Measurements from ENCODE around the gene USP35. TPM values are rescaled to one million over a fixed set of nuclear protein-coding genes. Genes with fewer than 3 reads are reported as not detected.

USP35 gene
- total RNA-seq, 2 experiments from 2014 or later: 9.2 to 9.8 TPM

DNA sequence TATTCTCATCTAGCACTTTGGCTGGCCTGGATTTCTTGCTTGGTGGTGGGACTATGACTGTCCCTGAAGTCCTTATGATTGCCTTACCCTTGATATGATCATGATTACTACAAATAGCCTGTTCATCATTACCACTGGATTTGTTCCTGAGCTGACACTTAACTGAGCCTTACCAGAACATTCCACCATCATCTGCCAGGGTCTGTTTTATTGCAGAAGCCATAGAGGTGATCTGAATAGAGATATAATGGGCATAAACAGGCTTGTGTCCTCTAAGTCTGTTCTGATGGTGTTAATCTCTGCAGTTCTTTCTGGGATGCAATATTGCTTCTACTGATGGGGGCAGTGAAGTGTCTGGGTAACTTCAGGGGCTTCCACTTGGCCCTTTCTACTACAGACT lies 36.9 kb upstream of the USP35 start:
- intact Hi-C loops (cut with DNase I, micrococcal nuclease): no loop called here
- peaks cover 2% of the 10 kb centered on the region for H3K36me3 Mint-ChIP-seq (ENCODE audit: low read depth)
- CTCF ChIA-PET: no interaction called here
- DNase-seq: no peak
- H3K4me1 Mint-ChIP-seq: no peaks in the 10 kb centered on the region
- no peak overlapping the region for H3K27ac Mint-ChIP-seq
- H3K4me3 Mint-ChIP-seq: no peak overlapping the region
- no peaks in the 10 kb centered on the region for H3K27me3 Mint-ChIP-seq
- ATAC-seq: no peak
- H3K9me3 Mint-ChIP-seq (ENCODE audit: low read depth): no peaks in the 10 kb centered on the region
- POLR2A ChIA-PET: no interaction called here

GRCh38 chr11:78156127-78156844 lies 32.4 kb upstream of the USP35 start:
- POLR2A ChIA-PET: no interaction called here
- ATAC-seq: no peak
- DNase-seq: no peak
- CTCF ChIA-PET: no interaction called here
- no peak overlapping the region for H3K4me3 Mint-ChIP-seq
- no peak overlapping the region for H3K27ac Mint-ChIP-seq
- H3K27me3 Mint-ChIP-seq: no peaks in the 10 kb centered on the region
- intact Hi-C loops (cut with DNase I, micrococcal nuclease): no loop called here
- H3K9me3 Mint-ChIP-seq (ENCODE audit: low read depth): no peaks in the 10 kb centered on the region
- no peaks in the 10 kb centered on the region for H3K4me1 Mint-ChIP-seq
- no peaks in the 10 kb centered on the region for H3K36me3 Mint-ChIP-seq (ENCODE audit: low read depth)

- Mint-ChIP-seq H3K27me3 (no peaks in the 10 kb centered on the region), H3K27ac (no peak overlapping the region), H3K4me3 (no peak overlapping the region), H3K9me3 (ENCODE audit: low read depth) (no peaks in the 10 kb centered on the region), H3K36me3 (ENCODE audit: low read depth) (no peaks in the 10 kb centered on the region), H3K4me1 (no peaks in the 10 kb centered on the region)
- CTCF ChIA-PET: interaction anchor here (0.8 kb wide), 1 partner anchor 11 kb away, joined by 4 read pairs; no protein-coding TSS in a partner anchor
- ATAC-seq: no peak
- no peak for DNase-seq
- POLR2A ChIA-PET: interaction anchor here (0.7 kb wide), 1 partner anchor 60 kb away, joined by 3 read pairs; no protein-coding TSS in a partner anchor
- intact Hi-C loops (cut with DNase I, micrococcal nuclease): no loop called here
Observed at GRCh38 chr11:78158987-78159652, 29.6 kb upstream of the USP35 start.

- intact Hi-C loops (cut with DNase I, micrococcal nuclease): no loop called here
- Mint-ChIP-seq H3K36me3 (ENCODE audit: low read depth) (no peaks in the 10 kb centered on the region), H3K27me3 (no peaks in the 10 kb centered on the region), H3K27ac (no peak overlapping the region), H3K4me1 (no peaks in the 10 kb centered on the region), H3K9me3 (ENCODE audit: low read depth) (no peaks in the 10 kb centered on the region), H3K4me3 (no peak overlapping the region)
- CTCF ChIA-PET: interaction anchor here (0.6 to 1.1 kb wide), 4 partner anchors 11 to 406 kb away, joined by 3 to 6 read pairs (median 3); no protein-coding TSS in a partner anchor
- POLR2A ChIA-PET: no interaction called here
- no peak for ATAC-seq
- no peak for DNase-seq
Observed at GRCh38 chr11:78160557-78160956, 28.2 kb upstream of the USP35 start.

DNA sequence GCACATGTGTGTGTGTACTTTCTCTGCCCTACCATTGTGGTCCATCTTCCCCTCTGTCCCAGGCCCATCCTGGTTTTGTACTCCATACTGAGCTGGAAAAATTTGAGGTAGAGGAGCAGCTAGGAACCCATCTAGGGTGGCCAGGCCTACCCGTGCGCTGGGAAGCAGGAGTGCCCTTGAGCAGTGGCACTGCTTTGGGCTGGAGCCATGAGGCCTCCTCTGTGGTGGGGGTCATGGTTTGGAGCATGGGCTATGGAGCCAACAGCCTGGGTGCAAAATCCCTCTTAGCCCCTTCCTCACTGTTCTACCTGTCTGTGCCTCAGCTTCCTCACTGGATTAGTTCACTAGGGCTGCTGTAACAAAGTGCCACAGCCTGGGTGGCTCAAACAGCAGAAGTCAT lies 27.4 kb upstream of the USP35 start:
- POLR2A ChIA-PET: no interaction called here
- Mint-ChIP-seq H3K9me3 (ENCODE audit: low read depth) (no peaks in the 10 kb centered on the region), H3K4me1 (no peaks in the 10 kb centered on the region), H3K36me3 (ENCODE audit: low read depth) (no peaks in the 10 kb centered on the region), H3K4me3 (no peak overlapping the region), H3K27me3 (no peaks in the 10 kb centered on the region), H3K27ac (no peak overlapping the region)
- CTCF ChIA-PET: interaction anchor here (0.6 to 1.1 kb wide), 5 partner anchors 12 to 405 kb away, joined by 3 to 6 read pairs (median 3); no protein-coding TSS in a partner anchor
- intact Hi-C loops (cut with DNase I, micrococcal nuclease): no loop called here
- ATAC-seq (no peak), DNase-seq (no peak)

DNA sequence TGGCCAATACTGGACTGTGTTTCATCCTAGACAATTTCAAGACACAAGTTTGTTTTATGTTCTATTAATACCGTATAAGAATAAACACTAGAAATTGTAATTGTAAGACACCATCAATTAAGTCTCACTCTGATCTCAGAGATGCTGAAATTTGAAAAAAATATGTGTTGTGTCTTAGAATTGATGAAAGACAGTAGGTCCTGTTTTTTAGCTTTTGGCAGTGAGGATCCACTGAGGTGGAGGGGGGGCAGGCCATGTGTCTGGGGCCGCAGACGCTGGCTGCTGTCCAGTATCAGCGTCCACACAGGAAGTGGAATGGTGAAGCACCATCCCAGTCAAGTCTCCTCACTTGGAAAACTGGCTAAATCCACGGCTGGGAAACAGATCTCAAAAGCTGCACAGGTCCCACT lies 26.8 kb upstream of the USP35 start:
- Mint-ChIP-seq H3K4me3 (no peak overlapping the region), H3K9me3 (ENCODE audit: low read depth) (no peaks in the 10 kb centered on the region), H3K27me3 (no peaks in the 10 kb centered on the region), H3K27ac (no peak overlapping the region), H3K4me1 (no peaks in the 10 kb centered on the region), H3K36me3 (ENCODE audit: low read depth) (no peaks in the 10 kb centered on the region)
- ATAC-seq (no peak), DNase-seq (no peak)
- CTCF ChIA-PET: interaction anchor here (0.6 to 1.1 kb wide), 2 partner anchors 91 to 112 kb away, joined by 3 read pairs; no protein-coding TSS in a partner anchor
- POLR2A ChIA-PET: no interaction called here
- intact Hi-C loops (cut with DNase I, micrococcal nuclease): no loop called here

- H3K27me3 Mint-ChIP-seq: no peaks in the 10 kb centered on the region
- no peak for ATAC-seq
- ChIA-PET CTCF (no interaction called here), POLR2A (no interaction called here)
- no peak overlapping the region for H3K4me3 Mint-ChIP-seq
- H3K36me3 Mint-ChIP-seq (ENCODE audit: low read depth): no peaks in the 10 kb centered on the region
- H3K9me3 Mint-ChIP-seq (ENCODE audit: low read depth): no peaks in the 10 kb centered on the region
- no peaks in the 10 kb centered on the region for H3K4me1 Mint-ChIP-seq
- intact Hi-C loops (cut with DNase I, micrococcal nuclease): no loop called here
- DNase-seq: no peak
- H3K27ac Mint-ChIP-seq: no peak overlapping the region
Observed at GRCh38 chr11:78163828-78164227, 24.9 kb upstream of the USP35 start.

GRCh38 chr11:78164471-78164870 lies 24.2 kb upstream of the USP35 start:
- ChIA-PET POLR2A (no interaction called here), CTCF (interaction anchor here (0.8 kb wide), 1 partner anchor 12 kb away, joined by 3 read pairs; no protein-coding TSS in a partner anchor)
- Mint-ChIP-seq H3K27ac (no peak overlapping the region), H3K4me3 (no peak overlapping the region), H3K27me3 (no peaks in the 10 kb centered on the region), H3K36me3 (ENCODE audit: low read depth) (no peaks in the 10 kb centered on the region), H3K9me3 (ENCODE audit: low read depth) (no peaks in the 10 kb centered on the region), H3K4me1 (no peaks in the 10 kb centered on the region)
- ATAC-seq (no peak), DNase-seq (no peak)
- intact Hi-C loops (cut with DNase I, micrococcal nuclease): no loop called here

- intact Hi-C loops (cut with DNase I, micrococcal nuclease): no loop called here
- no peak for DNase-seq
- ChIA-PET CTCF (interaction anchor here (0.7 kb wide), 1 partner anchor 12 kb away, joined by 3 read pairs; no protein-coding TSS in a partner anchor), POLR2A (no interaction called here)
- ATAC-seq: no peak
- Mint-ChIP-seq H3K4me3 (no peak overlapping the region), H3K36me3 (ENCODE audit: low read depth) (no peaks in the 10 kb centered on the region), H3K27ac (no peak overlapping the region), H3K9me3 (ENCODE audit: low read depth) (no peaks in the 10 kb centered on the region), H3K27me3 (no peaks in the 10 kb centered on the region), H3K4me1 (no peaks in the 10 kb centered on the region)
Observed at GRCh38 chr11:78166855-78167469, 21.8 kb upstream of the USP35 start.

DNA sequence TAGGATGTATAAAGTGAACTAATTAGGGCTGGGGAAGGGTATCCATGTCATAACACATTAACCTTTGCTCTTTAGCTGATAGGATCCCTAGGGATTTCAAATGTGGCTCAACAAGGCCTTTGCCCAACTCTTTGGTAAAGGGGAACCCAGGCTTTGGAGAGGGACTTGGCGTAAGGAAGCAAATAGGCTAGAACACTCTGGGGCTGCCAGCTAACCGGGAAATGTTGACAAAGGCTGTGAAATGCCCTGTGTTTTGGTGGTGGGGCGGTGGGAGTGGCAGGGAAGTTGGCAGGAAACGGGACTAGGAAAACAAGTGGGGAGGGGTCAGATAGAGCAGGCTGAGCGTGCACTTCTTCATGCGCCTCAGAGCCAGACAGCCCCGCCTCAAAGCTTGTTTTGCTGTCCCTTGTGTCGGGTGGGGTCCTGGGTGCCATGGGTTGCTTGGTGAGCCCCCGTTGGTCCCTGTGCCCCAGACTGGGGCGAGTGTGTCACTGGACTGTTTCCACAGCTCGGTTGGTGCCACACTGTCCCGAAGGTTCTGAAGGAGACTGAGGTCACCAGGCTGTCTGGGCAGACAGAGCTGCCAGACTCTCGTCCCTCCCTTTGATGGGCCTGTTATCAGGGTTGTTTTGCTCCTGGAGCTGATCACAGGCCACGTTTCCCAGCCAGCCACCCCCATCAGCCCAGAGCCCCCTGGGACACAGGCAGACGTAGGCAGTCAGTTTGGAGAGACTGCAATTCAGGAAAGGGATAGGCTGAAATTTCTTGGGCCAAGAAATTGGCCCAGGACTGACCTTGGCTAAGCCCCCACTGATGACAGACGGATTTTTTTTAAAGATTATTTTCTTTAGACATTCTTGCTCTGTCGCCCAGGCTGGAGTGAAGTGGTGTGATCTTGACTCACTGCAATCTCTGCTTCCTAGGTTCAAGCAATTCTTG lies 19.9 kb upstream of the USP35 start:
- intact Hi-C loops (cut with DNase I, micrococcal nuclease): no loop called here
- no peaks in the 10 kb centered on the region for H3K9me3 Mint-ChIP-seq (ENCODE audit: low read depth)
- no peaks in the 10 kb centered on the region for H3K27me3 Mint-ChIP-seq
- no peak for ATAC-seq
- H3K36me3 Mint-ChIP-seq (ENCODE audit: low read depth): peaks cover 9% of the 10 kb centered on the region
- H3K4me1 Mint-ChIP-seq: no peaks in the 10 kb centered on the region
- peak overlapping the region; percentile 14 for H3K27ac Mint-ChIP-seq
- no peak overlapping the region for H3K4me3 Mint-ChIP-seq
- CTCF ChIA-PET: interaction anchor here (0.5 kb wide), 1 partner anchor 187 kb away, joined by 3 read pairs; no protein-coding TSS in a partner anchor
- POLR2A ChIA-PET: no interaction called here
- DNase-seq: no peak

DNA sequence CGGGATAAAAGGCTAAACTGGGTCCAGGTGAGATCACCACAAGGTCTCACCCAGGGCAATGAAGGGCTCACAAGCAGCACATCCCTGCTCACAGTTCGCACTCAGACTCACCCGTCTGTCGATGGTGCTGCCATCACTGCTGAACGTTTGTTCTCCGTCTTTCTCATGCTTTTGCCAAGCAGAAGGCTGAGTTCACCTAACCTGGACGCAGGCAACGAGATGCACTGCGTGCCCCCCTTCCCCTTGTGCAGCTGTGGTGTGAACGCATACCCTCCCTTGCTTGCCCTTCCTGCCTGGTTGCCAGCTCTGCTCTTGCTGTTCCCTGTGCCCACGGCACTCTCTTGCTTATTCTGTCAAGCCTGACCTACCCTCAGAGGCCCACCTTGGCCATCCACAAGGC lies 18.3 kb upstream of the USP35 start:
- DNase-seq (no peak), ATAC-seq (no peak)
- peaks cover 16% of the 10 kb centered on the region for H3K36me3 Mint-ChIP-seq (ENCODE audit: low read depth)
- H3K9me3 Mint-ChIP-seq (ENCODE audit: low read depth): no peaks in the 10 kb centered on the region
- H3K27ac Mint-ChIP-seq: no peak overlapping the region
- POLR2A ChIA-PET: interaction anchor here (0.6 kb wide), 1 partner anchor 48 kb away, joined by 3 read pairs; no protein-coding TSS in a partner anchor
- no peaks in the 10 kb centered on the region for H3K4me1 Mint-ChIP-seq
- H3K27me3 Mint-ChIP-seq: no peaks in the 10 kb centered on the region
- intact Hi-C loops (cut with DNase I, micrococcal nuclease): no loop called here
- H3K4me3 Mint-ChIP-seq: no peak overlapping the region
- CTCF ChIA-PET: interaction anchor here (1.0 to 1.2 kb wide), 2 partner anchors 11 to 13 kb away, joined by 3 to 4 read pairs; no protein-coding TSS in a partner anchor
